ENCODE data around the gene WSB1.

DNA sequence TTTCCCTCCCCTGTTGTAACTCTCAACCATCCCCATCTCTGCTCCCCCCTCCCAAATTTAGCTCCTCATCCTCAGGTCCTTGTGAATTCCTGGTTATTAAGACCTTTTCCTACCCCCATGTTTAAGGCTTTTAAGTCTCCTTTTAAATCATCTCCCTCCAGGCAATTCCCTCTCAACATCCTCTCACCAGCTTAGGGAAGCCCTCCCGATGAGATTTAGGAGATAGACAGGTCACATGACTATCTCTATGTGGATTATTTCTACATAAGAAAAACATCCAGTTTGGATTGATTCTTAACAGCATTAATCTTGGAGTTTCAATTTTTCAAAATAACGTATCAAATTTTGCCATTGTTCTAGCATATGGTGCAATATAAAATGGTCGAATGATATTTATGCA is 12.5 kb upstream of the WSB1 start:
- TF ChIP-seq EZH2 (IDR thresholded peaks at IDR 0.05; ENCODE audit: low read depth) = no peak
- TF ChIP-seq, protein P1, sequence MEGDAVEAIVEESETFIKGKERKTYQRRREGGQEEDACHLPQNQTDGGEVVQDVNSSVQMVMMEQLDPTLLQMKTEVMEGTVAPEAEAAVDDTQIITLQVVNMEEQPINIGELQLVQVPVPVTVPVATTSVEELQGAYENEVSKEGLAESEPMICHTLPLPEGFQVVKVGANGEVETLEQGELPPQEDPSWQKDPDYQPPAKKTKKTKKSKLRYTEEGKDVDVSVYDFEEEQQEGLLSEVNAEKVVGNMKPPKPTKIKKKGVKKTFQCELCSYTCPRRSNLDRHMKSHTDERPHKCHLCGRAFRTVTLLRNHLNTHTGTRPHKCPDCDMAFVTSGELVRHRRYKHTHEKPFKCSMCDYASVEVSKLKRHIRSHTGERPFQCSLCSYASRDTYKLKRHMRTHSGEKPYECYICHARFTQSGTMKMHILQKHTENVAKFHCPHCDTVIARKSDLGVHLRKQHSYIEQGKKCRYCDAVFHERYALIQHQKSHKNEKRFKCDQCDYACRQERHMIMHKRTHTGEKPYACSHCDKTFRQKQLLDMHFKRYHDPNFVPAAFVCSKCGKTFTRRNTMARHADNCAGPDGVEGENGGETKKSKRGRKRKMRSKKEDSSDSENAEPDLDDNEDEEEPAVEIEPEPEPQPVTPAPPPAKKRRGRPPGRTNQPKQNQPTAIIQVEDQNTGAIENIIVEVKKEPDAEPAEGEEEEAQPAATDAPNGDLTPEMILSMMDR (conservative IDR thresholded peaks at IDR 0.05) = no peak

Data from PC-9 (cell line).